Measurements from ENCODE around the gene SSX2IP. TPM values are rescaled to one million over a fixed set of nuclear protein-coding genes. Genes with fewer than 3 reads are reported as not detected.

Gene SSX2IP
- total and polyA plus RNA-seq, 7 donors, result 2.4 to 57.6 (median 24.7) TPM

GRCh38 chr1:84686223-84686622 lies 4.0 kb downstream of the SSX2IP start:
- Histone ChIP-seq H3K27ac (no peak overlapping the region), H3K9me3 (no peaks in the 10 kb centered on the region), H3K4me1 (peaks cover 0 to 45% (median 16%) of the 10 kb centered on the region in 4 donors), H3K36me3 (no peaks in the 10 kb centered on the region), H3K27me3 (no peaks in the 10 kb centered on the region), H3K4me3 (no peak overlapping the region)
- WGBS, 2 donors, result 93 to 95% methylated on average over 1 of the region's 1 CpG
- TF ChIP-seq POLR2A (IDR thresholded peaks at IDR 0.05) (no peak), POLR2AphosphoS5 (IDR thresholded peaks at IDR 0.05) (no peak), EP300 (IDR thresholded peaks at IDR 0.05) (no peak), CTCF (IDR thresholded peaks at IDR 0.05) (no peak)
- intact Hi-C loops (cut with DNase I), result no loop called here
- no peak for DNase-seq

DNA sequence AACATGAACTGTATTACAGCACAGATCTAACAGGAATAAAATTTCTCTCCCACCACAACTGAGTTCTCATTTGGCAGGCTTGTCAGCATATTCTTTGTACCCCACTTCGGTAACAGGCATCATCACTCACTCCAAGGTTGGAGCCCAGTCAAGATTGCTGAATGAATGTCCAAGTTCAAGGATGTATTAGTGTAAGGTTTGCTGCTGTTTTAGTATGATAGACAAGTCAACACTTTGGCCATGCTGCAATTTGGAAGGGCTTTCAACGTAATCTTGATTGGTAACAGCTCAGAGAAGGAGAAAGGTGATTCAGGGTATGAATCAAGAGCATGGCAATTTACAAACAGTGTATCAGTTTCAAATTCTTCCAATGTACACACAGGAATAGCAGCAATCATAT lies 6.8 kb downstream of the SSX2IP start:
- H3K27me3 ChIP-seq, result no peaks in the 10 kb centered on the region
- H3K27ac ChIP-seq, result no peak overlapping the region
- no peak overlapping the region for H3K4me3 ChIP-seq
- WGBS, 2 donors, result 91 to 98% methylated on average over 2 of the region's 2 CpGs
- peaks cover 0 to 29% (median 9%) of the 10 kb centered on the region in 4 donors for H3K4me1 ChIP-seq
- no peak for DNase-seq
- H3K9me3 ChIP-seq, result no peaks in the 10 kb centered on the region
- TF ChIP-seq EP300 (IDR thresholded peaks at IDR 0.05), result no peak
- TF ChIP-seq CTCF (IDR thresholded peaks at IDR 0.05), result no peak
- TF ChIP-seq POLR2AphosphoS5 (IDR thresholded peaks at IDR 0.05), result no peak
- no peak for TF ChIP-seq POLR2A (IDR thresholded peaks at IDR 0.05)
- intact Hi-C loops (cut with DNase I), result no loop called here
- H3K36me3 ChIP-seq, result no peaks in the 10 kb centered on the region

- WGBS, 2 donors, result 47 to 85% methylated on average over 5 of the region's 5 CpGs
- Histone ChIP-seq H3K4me1 (peaks cover 0 to 14% (median 0%) of the 10 kb centered on the region in 4 donors), H3K9me3 (no peaks in the 10 kb centered on the region), H3K36me3 (no peaks in the 10 kb centered on the region), H3K27ac (no peak overlapping the region), H3K4me3 (no peak overlapping the region), H3K27me3 (no peaks in the 10 kb centered on the region)
- DNase-seq, result no peak
- intact Hi-C loops (cut with DNase I), result no loop called here
- no peak for TF ChIP-seq EP300 (IDR thresholded peaks at IDR 0.05)
- TF ChIP-seq CTCF (IDR thresholded peaks at IDR 0.05), result no peak
- no peak for TF ChIP-seq POLR2A (IDR thresholded peaks at IDR 0.05)
- no peak for TF ChIP-seq POLR2AphosphoS5 (IDR thresholded peaks at IDR 0.05)
These were observed 8.2 kb downstream of the SSX2IP start for GRCh38 chr1:84682047-84682446.

- no peak for DNase-seq
- Histone ChIP-seq H3K9me3 (no peaks in the 10 kb centered on the region), H3K27me3 (no peaks in the 10 kb centered on the region), H3K36me3 (no peaks in the 10 kb centered on the region), H3K4me1 (no peaks in the 10 kb centered on the region), H3K27ac (no peak overlapping the region), H3K4me3 (no peak overlapping the region)
- intact Hi-C loops (cut with DNase I), result no loop called here
- TF ChIP-seq CTCF (IDR thresholded peaks at IDR 0.05) (no peak), EP300 (IDR thresholded peaks at IDR 0.05) (no peak), POLR2A (IDR thresholded peaks at IDR 0.05) (no peak), POLR2AphosphoS5 (IDR thresholded peaks at IDR 0.05) (no peak)
- WGBS, 2 donors, result 81 to 82% methylated on average over 7 of the region's 7 CpGs
These were observed 12.7 kb downstream of the SSX2IP start for GRCh38 chr1:84677415-84678099.

- H3K36me3 ChIP-seq, result no peaks in the 10 kb centered on the region
- no peaks in the 10 kb centered on the region for H3K9me3 ChIP-seq
- intact Hi-C loops (cut with DNase I), result no loop called here
- WGBS, 2 donors, result 97 to 98% methylated on average over 4 of the region's 4 CpGs
- no peaks in the 10 kb centered on the region for H3K27me3 ChIP-seq
- no peak overlapping the region for H3K27ac ChIP-seq
- no peaks in the 10 kb centered on the region for H3K4me1 ChIP-seq
- no peak for DNase-seq
- TF ChIP-seq CTCF (IDR thresholded peaks at IDR 0.05), result no peak
- TF ChIP-seq POLR2A (IDR thresholded peaks at IDR 0.05), result no peak
- TF ChIP-seq EP300 (IDR thresholded peaks at IDR 0.05), result no peak
- no peak for TF ChIP-seq POLR2AphosphoS5 (IDR thresholded peaks at IDR 0.05)
- no peak overlapping the region for H3K4me3 ChIP-seq
These were observed 14.6 kb downstream of the SSX2IP start for GRCh38 chr1:84675631-84676030.
